DMS114 treated with DMSO at 0.1 percent for 48 hours (cell line): ENCODE data around the gene NUMB.
A peak's percentile ranks its signal among the peaks of the same experiment; 100 is the strongest.
"Not testable (repeated sequence)": the region's sequence is repeated elsewhere in the genome, so short reads cannot be mapped to it uniquely, and the experiment has no call there.

Experiments
- DNase-seq: peaks from one replicate; lab custom pipeline; 2025; ENCODE audit not compliant: unreplicated experiment; lab: John Stamatoyannopoulos, UW

The NUMB gene

DNA sequence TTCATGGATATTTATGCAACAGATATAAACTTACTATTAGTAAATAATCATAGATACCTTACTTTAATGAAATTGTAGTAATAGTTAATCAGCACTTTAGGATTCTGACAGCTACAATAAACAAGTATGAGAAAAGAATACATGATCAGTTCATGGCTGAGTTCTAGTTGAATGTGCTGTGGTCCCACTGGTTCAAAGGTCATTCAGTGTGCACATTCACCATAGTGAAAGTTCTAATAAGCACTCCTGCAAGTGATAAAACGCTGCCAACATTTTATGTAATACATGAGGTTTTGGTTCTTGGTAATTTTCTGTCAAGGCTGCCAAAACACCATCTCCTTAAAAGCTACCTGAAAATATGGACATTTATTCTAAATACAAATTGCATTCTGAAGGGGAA, 92.6 kb downstream of the NUMB start:
- no peak for DNase-seq

DNA sequence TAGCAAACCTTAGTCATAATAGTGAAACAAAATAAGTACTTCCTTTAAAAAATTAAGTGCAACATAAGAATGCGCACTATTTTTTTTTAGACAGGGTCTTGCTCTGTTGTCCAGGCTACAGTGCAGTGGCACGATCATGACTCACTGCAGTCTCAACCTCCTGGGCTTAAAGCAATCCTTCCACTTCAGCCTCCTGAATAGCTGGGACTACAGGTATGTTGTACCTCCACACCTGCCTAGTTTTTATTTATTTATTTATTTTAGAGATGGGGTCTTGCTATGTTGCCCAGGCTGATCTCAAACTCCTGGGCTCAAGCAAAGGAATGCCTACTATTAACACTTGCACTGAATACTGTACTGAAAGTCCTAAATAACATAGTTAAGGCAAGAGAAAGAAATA, 93.8 kb downstream of the NUMB start:
- DNase-seq, result no peak

DNA sequence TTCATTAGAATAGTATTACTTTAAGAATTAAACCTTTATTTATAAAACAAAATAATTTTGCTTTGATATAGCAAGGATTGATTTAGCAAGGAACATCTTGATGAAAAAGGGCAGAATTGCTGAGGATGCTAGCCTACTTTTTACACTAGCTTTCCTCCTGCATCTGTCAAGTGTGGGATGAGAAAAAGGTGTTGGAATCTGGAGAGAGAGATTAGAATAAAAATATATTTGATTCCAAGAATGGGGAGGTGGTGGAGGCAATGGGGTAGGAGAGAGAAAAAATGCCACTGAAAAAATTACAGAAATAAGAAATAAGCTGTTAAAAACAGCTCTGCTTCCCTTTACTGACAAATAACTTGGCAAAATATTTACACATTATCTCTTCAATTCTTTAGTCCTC, 98.9 kb downstream of the NUMB start:
- no peak for DNase-seq

DNA sequence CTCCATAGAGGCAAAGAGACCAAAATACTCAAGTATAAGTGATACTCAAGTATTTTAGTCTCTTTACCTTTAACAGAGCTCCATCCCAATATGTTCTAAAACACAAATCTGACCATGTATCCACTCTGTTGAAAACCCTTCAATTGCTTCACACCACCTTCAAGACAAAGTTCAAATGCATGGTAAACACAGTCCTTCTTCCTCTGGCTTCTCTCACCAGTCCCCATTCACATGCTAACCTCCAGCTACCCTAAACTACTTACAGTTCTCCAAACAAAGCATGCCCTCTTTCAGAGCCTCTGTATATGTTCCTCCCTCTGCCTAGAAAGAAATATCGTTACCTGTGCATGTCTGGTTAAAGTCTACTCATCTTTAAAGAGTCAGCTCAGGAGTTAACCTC, 100.2 kb downstream of the NUMB start:
- no peak for DNase-seq

DNA sequence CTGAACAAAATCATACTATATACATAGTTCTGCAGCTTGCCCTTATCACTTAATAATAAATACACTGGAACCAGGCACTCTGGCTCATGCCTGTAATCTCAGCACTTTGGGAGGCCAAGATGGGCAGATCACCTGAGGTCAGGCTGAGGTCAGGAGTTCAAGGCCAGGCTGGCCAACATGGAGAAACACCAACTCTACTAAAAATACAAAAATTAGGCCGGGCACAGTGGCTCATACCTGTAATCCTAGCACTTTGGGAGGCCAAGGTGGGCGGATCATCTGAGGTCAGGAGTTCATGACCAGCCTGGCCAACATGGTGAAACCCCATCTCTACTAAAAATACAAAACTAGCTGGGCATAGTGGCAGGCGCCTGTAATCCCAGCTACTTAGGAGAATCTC, 109.3 kb downstream of the NUMB start:
- not testable (repeated sequence) for DNase-seq

DNA sequence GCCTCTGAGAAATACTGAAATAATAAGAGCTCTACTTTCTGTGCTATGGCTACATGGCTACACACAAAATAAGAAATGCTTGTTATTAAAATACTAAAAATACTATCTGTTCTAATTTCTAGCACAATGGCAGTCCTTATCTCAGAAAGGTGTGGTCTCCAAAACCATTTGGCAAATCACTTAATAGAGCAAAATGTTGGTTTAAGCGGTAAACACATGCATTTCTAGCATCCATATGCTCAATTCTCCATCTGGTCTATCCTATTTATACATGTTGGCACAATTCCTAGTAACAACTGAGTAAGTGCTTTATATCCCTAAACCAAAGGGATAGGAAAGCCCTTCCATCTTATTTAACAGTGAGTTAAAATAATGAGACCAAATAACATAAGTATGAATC, 114.0 kb downstream of the NUMB start:
- DNase-seq, result no peak

DNA sequence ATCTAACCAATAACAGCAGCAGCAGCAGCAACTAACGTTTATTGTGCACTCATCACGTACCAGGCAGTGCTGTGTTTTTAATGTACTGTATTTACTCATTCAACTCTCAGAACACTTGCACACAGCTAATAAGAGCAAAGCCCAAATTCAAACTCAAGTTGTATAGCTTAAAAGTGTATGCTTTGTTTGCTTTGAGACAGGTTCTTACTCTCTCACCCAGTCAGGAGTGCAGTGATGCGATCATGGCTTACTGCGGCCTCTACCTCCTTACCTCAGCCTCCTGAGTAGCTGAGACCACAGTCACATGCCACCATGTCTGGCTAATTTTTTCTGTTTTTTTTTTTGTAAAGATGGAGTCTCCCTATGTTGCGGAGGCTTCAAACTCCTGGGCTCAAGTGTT, 115.7 kb downstream of the NUMB start:
- DNase-seq, result no peak

DNA sequence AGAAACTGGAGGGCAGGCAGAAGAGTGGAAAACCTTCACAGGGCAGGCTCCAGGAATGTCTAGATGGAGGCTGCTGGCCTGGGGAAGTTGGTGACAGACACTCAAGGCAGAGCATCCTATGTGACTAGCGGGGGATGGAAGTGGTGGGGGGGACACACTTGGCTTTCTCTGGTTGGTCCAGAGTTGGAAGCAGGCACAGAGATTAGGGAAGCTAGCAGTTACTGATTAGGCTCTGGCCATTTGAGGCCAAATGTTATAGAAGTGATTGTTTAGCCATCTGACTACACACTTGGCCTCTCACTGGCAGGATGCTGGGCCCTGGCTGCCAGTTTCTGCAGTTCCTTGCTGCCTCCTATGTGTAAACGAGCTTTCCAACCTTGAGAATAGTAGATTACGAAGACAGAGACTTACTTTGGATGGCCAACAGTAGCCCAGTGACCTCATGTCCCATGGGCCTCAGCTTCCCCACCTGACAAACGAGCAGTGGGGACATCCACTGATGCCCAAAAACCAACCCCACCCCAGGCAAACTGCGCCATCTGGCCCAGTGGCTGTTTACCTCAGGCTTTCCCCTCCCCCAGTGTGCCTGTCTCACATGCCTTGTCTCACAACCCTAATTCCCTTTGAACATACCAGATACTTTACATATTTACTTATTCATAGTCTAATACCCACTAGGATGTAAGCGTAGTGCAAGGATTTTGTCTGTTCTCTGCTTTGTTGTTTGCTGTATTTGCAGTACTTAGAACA, 118.3 kb downstream of the NUMB start:
- no peak for DNase-seq

DNA sequence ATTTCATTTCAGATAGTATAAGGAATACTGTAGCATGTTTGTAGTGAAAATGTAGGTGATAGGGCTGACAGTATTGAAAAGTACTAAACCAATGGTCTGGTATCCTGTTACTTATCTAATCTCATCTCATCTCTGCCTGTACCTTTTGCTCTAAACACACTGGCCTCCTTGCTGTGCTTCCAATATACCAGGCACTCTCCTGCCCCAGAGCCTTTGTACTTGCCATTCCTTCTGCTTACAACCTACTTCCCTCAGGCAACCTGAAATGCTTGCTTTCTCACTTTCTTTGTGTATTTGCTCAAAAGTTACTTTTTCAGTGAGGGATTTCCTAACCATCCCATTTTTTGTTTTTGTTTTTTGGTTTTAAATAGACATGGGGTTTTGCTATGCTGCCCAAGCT, 119.1 kb downstream of the NUMB start:
- DNase-seq, result no peak

DNA sequence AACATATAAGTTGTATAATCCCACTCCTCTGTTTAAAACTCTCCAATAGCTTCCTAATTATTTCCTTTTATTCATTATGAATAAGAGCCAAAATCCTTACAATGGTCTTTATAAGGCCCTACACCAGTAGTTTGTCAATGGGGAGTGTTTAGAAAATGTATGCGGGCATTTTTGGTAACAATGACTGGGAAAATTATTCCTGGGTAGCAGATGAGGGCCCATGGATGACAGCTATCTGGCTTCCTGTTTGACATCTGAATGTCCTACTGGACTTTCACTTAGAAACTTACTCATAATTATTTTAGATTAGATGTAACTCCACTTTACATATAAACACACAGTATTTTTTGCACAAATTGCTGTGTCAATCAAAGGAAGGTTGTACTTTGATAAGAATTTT, 119.8 kb downstream of the NUMB start:
- no peak for DNase-seq

DNA sequence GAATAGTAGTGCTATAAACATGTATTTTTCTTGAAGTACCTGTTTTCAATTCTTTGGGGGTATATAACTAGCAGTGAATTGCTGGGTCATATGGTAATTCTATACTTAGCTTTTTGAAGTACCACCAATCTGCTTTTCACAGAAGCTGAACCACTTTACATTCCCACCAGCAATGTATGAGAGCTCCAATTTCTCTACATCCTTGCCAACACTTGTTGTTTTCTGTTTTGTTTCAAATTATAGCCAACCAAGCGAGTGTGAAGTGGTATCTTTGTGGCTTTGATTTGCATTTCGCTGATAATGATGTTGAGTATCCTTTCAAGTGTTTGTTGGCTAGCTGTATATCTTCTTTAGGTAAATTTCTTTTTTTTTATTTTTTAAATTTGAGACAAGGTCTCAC, 125.3 kb downstream of the NUMB start:
- no peak for DNase-seq

DNA sequence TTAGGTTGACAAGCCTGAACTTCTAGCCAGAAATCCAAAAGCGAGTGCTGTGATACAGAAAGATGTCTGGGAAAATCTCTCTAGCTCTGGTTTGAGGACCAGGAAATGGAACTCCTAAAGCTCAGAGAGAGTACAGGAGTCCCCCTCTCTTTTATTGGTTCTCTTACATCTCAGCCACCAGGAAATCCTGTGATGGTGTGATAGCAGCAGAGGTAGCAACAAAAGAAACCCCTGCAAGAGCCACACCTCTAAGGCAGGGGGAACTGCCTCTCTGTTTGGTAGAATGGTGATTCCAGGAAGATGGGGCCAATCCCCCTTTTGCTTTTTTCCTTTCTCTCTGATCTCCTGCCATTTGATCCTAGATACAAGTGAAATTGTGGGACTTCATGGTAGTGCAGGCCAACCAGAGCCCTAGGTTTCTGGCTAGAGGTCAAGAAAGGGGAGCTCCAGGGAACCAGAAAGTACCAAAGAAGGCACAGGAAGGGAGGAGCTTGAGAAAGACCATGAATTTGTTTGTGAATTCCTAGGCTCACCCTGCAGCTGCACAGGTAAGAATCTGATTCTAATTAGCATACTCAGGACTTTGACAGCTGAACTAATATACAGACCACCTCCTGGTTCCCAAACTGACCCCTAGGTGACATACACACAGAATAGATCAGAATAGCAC, 132.6 kb downstream of the NUMB start:
- no peak for DNase-seq

DNA sequence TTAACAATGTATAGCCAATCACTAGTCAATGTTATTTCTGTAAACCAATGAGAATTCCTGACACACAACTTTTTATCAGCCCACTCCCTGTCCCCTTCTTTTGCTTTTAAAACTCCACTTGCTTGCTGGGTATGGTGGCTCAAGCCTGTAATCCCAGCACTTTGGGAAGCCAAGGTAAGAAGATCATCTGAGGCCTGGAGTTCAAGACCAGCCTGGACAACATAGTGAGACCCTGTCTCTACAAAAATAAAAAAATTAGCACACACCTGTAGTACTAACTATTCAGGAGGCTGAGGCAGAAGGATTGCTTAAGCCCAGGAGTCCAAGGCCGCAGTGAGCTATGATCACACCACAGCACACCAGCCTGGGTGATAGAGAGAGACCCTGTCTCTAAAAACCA, 133.3 kb downstream of the NUMB start:
- no peak for DNase-seq

DNA sequence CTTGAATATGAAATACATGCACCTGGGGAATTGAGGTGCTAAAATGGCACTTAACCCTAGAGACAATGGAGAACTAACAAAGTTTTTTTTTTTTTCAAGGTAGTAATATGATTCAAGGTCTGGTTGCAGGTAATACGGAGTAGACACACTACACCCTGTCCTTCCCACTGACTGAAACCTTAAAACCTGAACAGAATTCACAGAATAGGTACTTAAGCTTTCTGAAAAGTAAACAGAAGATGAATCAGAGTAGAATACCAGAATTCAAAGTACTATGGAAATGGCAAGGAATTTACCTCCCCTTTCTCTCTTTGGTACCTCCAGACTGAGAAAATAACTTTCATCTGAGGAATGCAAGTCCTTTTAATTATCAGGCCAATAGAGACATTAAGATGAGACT, 133.8 kb downstream of the NUMB start:
- DNase-seq, result no peak

DNA sequence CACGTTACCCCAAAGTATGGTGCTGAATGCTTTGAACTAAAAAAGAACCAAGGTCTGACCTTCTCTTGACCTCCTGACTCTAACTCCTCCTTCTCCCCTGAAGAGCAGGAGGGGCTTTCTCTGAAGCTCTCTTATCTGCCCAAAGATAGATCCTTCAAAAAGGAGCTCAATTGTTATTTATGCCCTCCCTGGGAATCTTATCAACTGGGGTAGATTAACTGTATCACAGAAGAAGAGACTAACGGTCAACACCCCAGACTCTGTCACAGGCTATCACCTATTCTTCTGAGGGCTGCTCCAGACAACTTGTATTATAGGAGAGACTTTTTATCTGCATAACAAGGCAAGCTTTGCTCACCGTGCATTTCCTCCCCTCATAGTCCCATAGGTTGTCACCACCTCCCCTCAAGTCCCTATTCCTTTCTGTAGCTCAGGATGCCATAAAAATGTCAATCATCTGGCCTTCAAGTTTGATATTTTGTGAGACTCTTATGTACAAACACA, 134.4 kb downstream of the NUMB start:
- no peak for DNase-seq

DNA sequence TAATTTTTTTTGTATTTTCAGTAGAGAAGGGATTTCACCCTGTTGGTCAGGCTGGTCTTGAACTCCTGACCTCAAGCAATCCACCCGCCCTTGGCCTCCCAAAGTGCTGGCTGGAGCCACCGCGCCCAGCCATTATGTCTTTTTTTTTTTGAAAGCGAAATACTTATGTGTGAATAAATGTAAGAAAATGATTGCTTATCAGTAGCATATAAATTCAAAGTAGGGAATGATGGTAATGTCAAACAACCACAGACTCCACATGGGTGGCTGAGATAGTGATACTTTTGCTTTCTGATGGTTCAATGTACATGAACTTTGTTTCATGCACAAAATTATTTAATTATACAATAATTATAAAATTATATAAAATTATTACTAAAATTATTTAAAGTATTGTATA, 145.2 kb downstream of the NUMB start:
- no peak for DNase-seq

DNA sequence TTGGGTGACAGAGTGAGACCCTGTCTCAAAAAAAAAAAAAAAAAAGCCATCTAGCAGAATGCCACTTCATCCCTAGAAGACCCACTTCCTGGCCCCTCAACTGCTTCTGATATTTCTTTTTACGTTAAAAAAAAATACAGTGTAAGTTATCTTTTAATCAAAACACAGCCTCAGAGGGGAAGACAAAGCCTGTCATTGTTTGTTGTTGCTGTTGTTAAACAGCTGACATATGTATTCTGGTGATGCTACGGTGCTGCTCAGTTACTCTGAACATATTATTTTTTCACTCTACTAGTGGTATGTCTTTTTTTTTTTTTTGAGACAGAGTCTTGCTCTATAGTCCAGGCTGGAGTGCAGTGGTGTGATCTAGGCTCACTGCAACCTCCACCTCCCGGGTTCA, 145.7 kb downstream of the NUMB start:
- no peak for DNase-seq

DNA sequence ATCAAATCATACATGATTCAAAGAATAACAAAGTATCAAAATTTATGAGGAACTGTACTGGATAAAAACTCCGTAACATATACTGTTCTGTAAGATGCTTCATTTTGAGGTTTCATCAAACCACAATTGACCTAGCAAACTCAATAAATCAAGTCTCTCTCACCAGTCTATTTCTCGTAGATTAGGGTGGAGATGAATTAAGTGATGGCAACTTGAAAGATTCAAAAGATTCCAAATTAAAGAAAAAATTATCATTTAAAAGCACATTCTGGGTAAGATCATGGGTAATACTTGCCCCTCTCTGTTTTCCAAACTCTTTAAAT, 146.7 kb downstream of the NUMB start:
- no peak for DNase-seq

DNA sequence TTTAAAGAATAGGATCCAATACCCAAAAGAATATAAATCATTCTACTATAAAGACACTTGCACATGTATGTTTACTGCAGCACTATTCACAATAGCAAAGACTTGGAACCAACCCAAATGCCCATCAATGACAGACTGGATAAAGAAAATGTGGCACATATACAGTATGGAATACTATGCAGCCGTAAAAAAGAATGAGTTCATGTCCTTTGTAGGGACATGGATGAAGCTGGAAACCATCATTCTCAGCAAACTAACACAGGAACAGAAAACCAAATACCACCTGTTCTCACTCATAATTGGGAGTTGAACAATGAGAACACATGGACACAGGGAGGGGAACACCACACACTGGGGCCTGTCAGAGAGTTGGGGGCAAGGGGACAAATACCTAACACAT, 149.1 kb downstream of the NUMB start:
- not testable (repeated sequence) for DNase-seq

DNA sequence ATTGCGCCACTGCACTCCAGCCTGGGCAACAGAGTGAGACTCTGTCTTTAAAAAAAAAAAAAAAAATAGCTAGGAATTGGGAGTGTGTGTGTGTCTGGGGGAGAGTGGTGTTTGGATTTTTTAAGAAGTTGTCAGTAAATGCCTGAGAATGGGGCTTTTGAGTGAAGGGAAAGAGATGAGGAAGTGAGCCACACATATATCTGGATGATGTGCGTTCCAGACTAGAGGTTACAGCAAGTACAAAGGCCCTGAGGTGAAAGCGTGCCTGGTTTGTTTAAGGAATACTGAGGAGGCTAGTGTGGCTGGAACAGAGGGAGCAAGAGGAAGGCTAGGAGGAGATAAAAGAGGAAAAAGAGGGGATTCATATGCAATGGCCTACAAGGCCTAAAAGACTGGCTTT, 151.1 kb downstream of the NUMB start:
- no peak for DNase-seq

DNA sequence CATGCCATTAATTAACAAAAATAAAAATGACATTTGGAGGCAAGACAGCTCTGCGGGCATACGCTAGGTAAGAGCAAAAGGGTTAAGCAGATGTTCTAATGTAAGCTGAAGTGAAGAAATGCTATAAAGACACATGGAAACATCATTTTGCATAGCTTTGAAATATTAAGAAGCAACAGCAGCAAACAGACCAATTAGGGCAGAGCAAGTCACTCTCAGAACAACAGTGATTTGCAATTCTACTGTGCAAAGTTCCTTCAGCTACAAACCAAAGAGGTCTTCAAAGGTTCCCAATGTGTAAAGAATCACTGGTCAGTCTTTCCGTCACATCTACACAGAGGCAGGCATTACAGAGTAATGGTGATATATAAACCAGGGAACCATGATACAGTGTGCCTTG, 152.8 kb downstream of the NUMB start:
- no peak for DNase-seq

DNA sequence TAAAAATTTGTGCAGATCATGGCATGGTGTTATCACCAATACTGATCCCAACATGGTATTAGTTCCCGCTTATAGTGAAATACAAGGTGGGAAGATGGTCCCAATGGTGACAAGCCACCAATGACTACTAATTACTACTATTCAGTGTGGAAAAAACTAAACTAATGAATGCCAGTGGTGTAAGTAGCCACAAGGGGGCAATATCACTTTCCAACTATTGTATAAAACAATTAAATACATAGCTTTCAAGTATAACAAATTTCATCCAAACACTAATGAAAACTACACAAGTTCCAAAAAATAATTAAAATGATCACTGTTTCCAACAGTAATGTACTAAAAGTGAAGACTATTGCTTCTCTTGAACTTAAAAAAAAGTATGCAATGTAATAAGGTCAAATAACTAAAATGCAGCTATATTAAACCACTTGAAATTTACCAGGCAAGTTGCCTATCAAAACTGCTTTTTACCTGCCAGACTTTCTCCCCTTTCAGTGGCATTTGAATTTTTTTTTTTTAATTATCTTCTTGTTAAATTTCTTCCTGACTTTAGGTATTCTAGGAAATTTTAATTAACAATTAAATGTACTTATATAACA, 163.0 kb downstream of the NUMB start:
- peak; percentile 11 for DNase-seq
